ENCODE data around the gene P2RY12.

- peak; percentile 72 for TF ChIP-seq CTCF (IDR thresholded peaks at IDR 0.05)
- TF ChIP-seq POLR2A (IDR thresholded peaks at IDR 0.05; ENCODE audit: low read length), result no peak
- no peak for TF ChIP-seq JUN (IDR thresholded peaks at IDR 0.05)
- no peak for TF ChIP-seq ZFP36 (IDR thresholded peaks at IDR 0.05; ENCODE audit: borderline replicate concordance, partially characterized antibody)
- no peak for TF ChIP-seq REST (IDR thresholded peaks at IDR 0.05)
- no peak for TF ChIP-seq EP300 (IDR thresholded peaks at IDR 0.05)
- TF ChIP-seq HOXB13 (CRISPR knock-in tag; IDR thresholded peaks at IDR 0.05; ENCODE audit: low read depth), result no peak
- TF ChIP-seq RCOR1 (IDR thresholded peaks at IDR 0.05; ENCODE audit: low read depth, low read length), result no peak
These were observed 56.9 kb downstream of the P2RY12 start for GRCh38 chr3:151327571-151328198.
